ENCODE measurements around the gene SNX33.

GRCh38 chr15:75702436-75702835 lies 54.7 kb downstream of the SNX33 start:
- TF ChIP-seq CTCF (optimal IDR thresholded peaks at IDR 0.05 in 1 of 3, IDR thresholded peaks at IDR 0.05 in 1 of 3, conservative IDR thresholded peaks at IDR 0.05 in 1 of 3; ENCODE audit: extremely low read depth in 1 of 3, insufficient read depth in 2 of 3, low read length in 3 of 3) (no peak), EZH2 (IDR thresholded peaks at IDR 0.05; ENCODE audit: low read length) (no peak)

Data from keratinocyte (primary cell).